ENCODE results near the gene KCNN3. TPM values are rescaled to one million over a fixed set of nuclear protein-coding genes. Genes with fewer than 3 reads are reported as not detected.

The KCNN3 gene
- total RNA-seq, 2 donors from 2014 or later = 3.9 to 4.4 TPM

GRCh38 chr1:154896771-154897286 lies 26.7 kb upstream of the KCNN3 start:
- H3K4me1 ChIP-seq = peaks cover 0 to 5% of the 10 kb centered on the region in 2 donors
- H3K36me3 ChIP-seq = no peaks in the 10 kb centered on the region
- TF ChIP-seq CTCF (IDR thresholded peaks at IDR 0.05) = no peak
- no peak overlapping the region for H3K27ac ChIP-seq
- no peaks in the 10 kb centered on the region for H3K27me3 ChIP-seq
- H3K4me3 ChIP-seq = no peak overlapping the region
- no peaks in the 10 kb centered on the region for H3K9me3 ChIP-seq
- no peak for DNase-seq (ENCODE audit: low spot score)

DNA sequence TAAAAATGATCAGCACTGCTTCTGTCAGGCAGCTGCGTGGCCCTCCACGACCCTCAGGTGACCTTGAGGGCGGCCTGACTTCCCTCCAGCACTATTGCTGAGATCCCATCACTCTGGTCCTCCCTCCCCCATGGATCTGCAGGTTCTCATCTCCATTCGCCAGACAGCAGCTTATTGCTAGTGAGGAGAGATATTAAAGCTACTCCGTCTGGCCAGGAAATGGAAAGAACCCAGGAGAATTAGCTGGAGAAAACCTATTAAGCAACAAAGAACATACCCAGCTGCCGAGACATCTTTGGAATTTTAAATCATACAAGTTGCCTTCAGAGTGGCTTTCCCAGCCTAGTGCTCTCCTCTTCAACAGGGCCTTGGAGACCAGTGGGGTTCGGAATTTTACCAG lies 25.7 kb upstream of the KCNN3 start:
- H3K4me3 ChIP-seq = no peak overlapping the region
- H3K36me3 ChIP-seq = no peaks in the 10 kb centered on the region
- no peak for TF ChIP-seq CTCF (IDR thresholded peaks at IDR 0.05)
- peaks cover 0 to 5% of the 10 kb centered on the region in 2 donors for H3K4me1 ChIP-seq
- DNase-seq (ENCODE audit: low spot score) = no peak
- H3K27me3 ChIP-seq = no peaks in the 10 kb centered on the region
- no peak overlapping the region for H3K27ac ChIP-seq
- H3K9me3 ChIP-seq = no peaks in the 10 kb centered on the region

DNA sequence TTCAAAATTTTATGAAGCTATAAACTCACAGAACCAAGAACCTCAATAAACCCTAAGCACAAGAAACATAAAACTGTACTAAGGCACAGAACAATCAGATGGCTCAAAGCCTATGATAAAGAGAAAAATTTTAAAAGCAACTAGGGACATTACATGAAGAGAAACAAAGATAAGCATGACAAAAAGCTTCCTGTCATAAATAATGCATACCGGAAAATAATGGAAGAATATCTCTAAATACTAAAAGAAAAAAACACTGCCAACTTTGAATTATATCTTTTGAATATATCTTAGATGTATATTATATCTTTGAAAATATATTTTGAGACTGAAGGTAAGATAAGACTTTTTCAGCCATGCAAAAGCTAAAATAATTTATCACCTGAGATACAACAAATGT lies 21.4 kb upstream of the KCNN3 start:
- no peaks in the 10 kb centered on the region for H3K27me3 ChIP-seq
- DNase-seq (ENCODE audit: low spot score) = no peak
- no peak overlapping the region for H3K4me3 ChIP-seq
- no peak overlapping the region for H3K27ac ChIP-seq
- H3K36me3 ChIP-seq = no peaks in the 10 kb centered on the region
- no peaks in the 10 kb centered on the region for H3K4me1 ChIP-seq
- no peak for TF ChIP-seq CTCF (IDR thresholded peaks at IDR 0.05)
- no peaks in the 10 kb centered on the region for H3K9me3 ChIP-seq

- no peak for DNase-seq (ENCODE audit: low spot score)
- no peak overlapping the region for H3K4me3 ChIP-seq
- H3K27ac ChIP-seq = no peak overlapping the region
- H3K27me3 ChIP-seq = no peaks in the 10 kb centered on the region
- H3K4me1 ChIP-seq = peaks cover 0 to 10% of the 10 kb centered on the region in 2 donors
- TF ChIP-seq CTCF (IDR thresholded peaks at IDR 0.05) = no peak
- no peaks in the 10 kb centered on the region for H3K36me3 ChIP-seq
- no peaks in the 10 kb centered on the region for H3K9me3 ChIP-seq
Measured at GRCh38 chr1:154888757-154889156, 18.7 kb upstream of the KCNN3 start.

GRCh38 chr1:154886281-154887015 lies 16.4 kb upstream of the KCNN3 start:
- Histone ChIP-seq H3K4me1 (peaks cover 0 to 12% of the 10 kb centered on the region in 2 donors), H3K4me3 (no peak overlapping the region), H3K27me3 (no peaks in the 10 kb centered on the region), H3K9me3 (no peaks in the 10 kb centered on the region), H3K36me3 (no peaks in the 10 kb centered on the region), H3K27ac (no peak overlapping the region)
- DNase-seq (ENCODE audit: low spot score) = no peak
- no peak for TF ChIP-seq CTCF (IDR thresholded peaks at IDR 0.05)
